T-helper 1 cell (primary cell): ENCODE results near the gene COMT.
"Not testable (repeated sequence)": the region's sequence is repeated elsewhere in the genome, so short reads cannot be mapped to it uniquely, and the experiment has no call there.

ENCODE experiments used
- DNase-seq, 5 donors: peaks; one replicate each; pipeline ENCODE4 v3.0.0-alpha.2; 2012 to 2020

COMT gene

GRCh38 chr22:19929586-19930550 lies 11.7 kb upstream of the COMT start:
- DNase-seq, result no peak

- DNase-seq, result no peak
Measured at GRCh38 chr22:19930551-19931486, 10.8 kb upstream of the COMT start.

- no peak for DNase-seq
Measured at GRCh38 chr22:19931514-19931913, 10.1 kb upstream of the COMT start.

GRCh38 chr22:19932367-19933206 lies 9.0 kb upstream of the COMT start:
- DNase-seq, result no peak

- no peak for DNase-seq
Measured at GRCh38 chr22:19933341-19934241, 8.0 kb upstream of the COMT start.

- DNase-seq, result not testable (repeated sequence)
Measured at GRCh38 chr22:19935123-19935718, 6.4 kb upstream of the COMT start.

GRCh38 chr22:19936513-19936912 lies 5.1 kb upstream of the COMT start:
- no peak for DNase-seq

- DNase-seq, result no peak
Measured at GRCh38 chr22:19937616-19938473, 3.7 kb upstream of the COMT start.

- no peak for DNase-seq
Measured at GRCh38 chr22:19940536-19941364, 822 bp upstream of the COMT start.

- peak in 1 of 5 donors; percentile 18 for DNase-seq
Measured at GRCh38 chr22:19942157-19943081, 847 bp downstream of the COMT start.

GRCh38 chr22:19943082-19944026 lies 1.8 kb downstream of the COMT start:
- DNase-seq, result peak in 1 of 5 donors; percentile 24

GRCh38 chr22:19948057-19948760 lies 6.6 kb downstream of the COMT start:
- no peak for DNase-seq

GRCh38 chr22:19951346-19951745 lies 9.8 kb downstream of the COMT start:
- no peak for DNase-seq

- DNase-seq, result no peak
Measured at GRCh38 chr22:19955241-19956128, 13.9 kb downstream of the COMT start.

GRCh38 chr22:19957445-19957844 lies 15.9 kb downstream of the COMT start:
- no peak for DNase-seq
